OCI-LY7 (cell line): ENCODE data around the gene KIF9. TPM values are rescaled to one million over a fixed set of nuclear protein-coding genes. Genes with fewer than 3 reads are reported as not detected.

ENCODE experiments used
- BruUV-seq: library from RNA; stranded (reverse); fragments of 400-500 nt; replicated peaks from 2 replicates; lab custom pipeline; 2021; lab: Mats Ljungman, UMichigan
- CTCF ChIA-PET: fragments of 300-600 bp; sonication (Branson Sonifier 250); formaldehyde crosslinking; loops from one replicate; lab custom pipeline; 2022; ENCODE audit warnings: antibody characterized with exemption; ENCODE audit not compliant: unreplicated experiment; lab: Charles Lee
- POLR2A ChIA-PET: fragments of 300-600 bp; sonication (Branson Sonifier 250); formaldehyde crosslinking; loops from one replicate; lab custom pipeline; 2022; ENCODE audit warnings: antibody characterized with exemption; lab: Charles Lee
- DNase-seq: peaks from one replicate; pipeline ENCODE4 v3.0.0-alpha.2; 2015; ENCODE audit warnings: low spot score
- H2AFZ ChIP-seq: fragments of 200-600 bp; sonication (generic), shearing (Covaris generic); 2 replicates; pipeline ENCODE4 v1.6.1; 2014; ENCODE audit warnings: mild to moderate bottlenecking, antibody characterized with exemption, low read length, moderate library complexity
- H3K27ac ChIP-seq: fragments of 200-600 bp; sonication (generic); 2 replicates; pipeline ENCODE4 v1.5.1; 2014; ENCODE audit warnings: mixed run types, low read depth, mild to moderate bottlenecking, moderate library complexity, low read length, inconsistent platforms; ENCODE audit not compliant: poor library complexity, severe bottlenecking
- H3K36me3 ChIP-seq: fragments of 200-600 bp; sonication (generic); 2 replicates; pipeline ENCODE4 v1.6.1; 2014; ENCODE audit warnings: mild to moderate bottlenecking, antibody characterized with exemption, low read length, moderate library complexity, mixed read lengths; ENCODE audit not compliant: insufficient read depth
- H3K4me1 ChIP-seq: fragments of 200-600 bp; sonication (generic); 2 replicates; pipeline ENCODE4 v1.5.1; 2014; ENCODE audit warnings: mild to moderate bottlenecking, low read length; ENCODE audit not compliant: insufficient read depth, poor library complexity, severe bottlenecking
- H3K4me2 ChIP-seq: fragments of 200-600 bp; sonication (generic); 2 replicates; pipeline ENCODE4 v1.6.1; 2014; ENCODE audit warnings: mild to moderate bottlenecking, low read length
- H3K4me3 ChIP-seq: fragments of 200-600 bp; sonication (generic); 2 replicates; pipeline ENCODE4 v1.5.1; 2014; ENCODE audit warnings: mild to moderate bottlenecking, low read depth, low read length; ENCODE audit not compliant: poor library complexity, severe bottlenecking
- H3K79me2 ChIP-seq: fragments of 200-600 bp; sonication (generic); 2 replicates; pipeline ENCODE4 v1.6.1; 2016; ENCODE audit warnings: low read depth, mild to moderate bottlenecking, low read length, moderate library complexity, mixed read lengths; ENCODE audit not compliant: insufficient read depth
- H3K9me2 ChIP-seq: fragments of 200-600 bp; sonication (generic); 2 replicates; pipeline ENCODE4 v1.6.1; 2016; ENCODE audit warnings: mild to moderate bottlenecking, low read length, mixed read lengths; ENCODE audit not compliant: insufficient read depth
- H3K9me3 ChIP-seq: fragments of 200-600 bp; sonication (generic); 2 replicates; pipeline ENCODE4 v1.6.1; 2014; ENCODE audit warnings: mild to moderate bottlenecking, mixed run types, low read length, mixed read lengths
- H4K20me1 ChIP-seq: fragments of 200-600 bp; sonication (generic); 2 replicates; pipeline ENCODE4 v1.6.1; 2014; ENCODE audit warnings: mild to moderate bottlenecking, antibody characterized with exemption, low read length, moderate library complexity, mixed read lengths; ENCODE audit not compliant: insufficient read depth
- EZH2phosphoT487 ChIP-seq: fragments of 200-600 bp; sonication (generic); IDR thresholded peaks from 2 replicates; pipeline ENCODE4 v1.6.1; 2018; ENCODE audit warnings: low read depth, borderline replicate concordance, mild to moderate bottlenecking, mixed run types, antibody characterized with exemption, low read length, moderate library complexity, mixed read lengths
- intact Hi-C: fragments of 100-400 bp; cut with micrococcal nuclease; formaldehyde crosslinking; loops from one replicate; pipeline ENCODE4 v1.10.0; 2022; ENCODE audit not compliant: unreplicated experiment
- total RNA-seq, 2 experiments: library from RNA; depleted of rRNA in 1 of 2; stranded (reverse); fragments of >200 nt in 1 of 2; shearing (Covaris generic) in 1 of 2; gene quantifications; 2 replicates each; pipeline ENCODE4 v1.2.3, GENCODE V29; 2014 to 2022
- TF ChIP-seq, protein P1 (sequence below): fragments of 200-600 bp; sonication (generic); conservative IDR thresholded peaks from 2 replicates; pipeline ENCODE4 v1.5.1; 2014; ENCODE audit warnings: mild to moderate bottlenecking, antibody characterized with exemption, low read length, moderate library complexity, mixed read lengths

KIF9 gene
- total RNA-seq, 2 experiments from 2014 or later = 11.0 to 11.7 TPM

- Histone ChIP-seq H3K27ac (no peak overlapping the region), H3K4me2 (no peak overlapping the region), H3K79me2 (no peaks in the 10 kb centered on the region), H3K36me3 (no peaks in the 10 kb centered on the region), H3K4me3 (no peak overlapping the region), H4K20me1 (no peaks in the 10 kb centered on the region), H3K9me3 (no peaks in the 10 kb centered on the region), H2AFZ (no peak overlapping the region), H3K4me1 (peaks cover 12% of the 10 kb centered on the region), H3K9me2 (no peaks in the 10 kb centered on the region)
- CTCF ChIA-PET = no interaction called here
- no TSS peak for BruUV-seq
- DNase-seq = no peak
- no peak for TF ChIP-seq EZH2phosphoT487
- TF ChIP-seq, protein P1, sequence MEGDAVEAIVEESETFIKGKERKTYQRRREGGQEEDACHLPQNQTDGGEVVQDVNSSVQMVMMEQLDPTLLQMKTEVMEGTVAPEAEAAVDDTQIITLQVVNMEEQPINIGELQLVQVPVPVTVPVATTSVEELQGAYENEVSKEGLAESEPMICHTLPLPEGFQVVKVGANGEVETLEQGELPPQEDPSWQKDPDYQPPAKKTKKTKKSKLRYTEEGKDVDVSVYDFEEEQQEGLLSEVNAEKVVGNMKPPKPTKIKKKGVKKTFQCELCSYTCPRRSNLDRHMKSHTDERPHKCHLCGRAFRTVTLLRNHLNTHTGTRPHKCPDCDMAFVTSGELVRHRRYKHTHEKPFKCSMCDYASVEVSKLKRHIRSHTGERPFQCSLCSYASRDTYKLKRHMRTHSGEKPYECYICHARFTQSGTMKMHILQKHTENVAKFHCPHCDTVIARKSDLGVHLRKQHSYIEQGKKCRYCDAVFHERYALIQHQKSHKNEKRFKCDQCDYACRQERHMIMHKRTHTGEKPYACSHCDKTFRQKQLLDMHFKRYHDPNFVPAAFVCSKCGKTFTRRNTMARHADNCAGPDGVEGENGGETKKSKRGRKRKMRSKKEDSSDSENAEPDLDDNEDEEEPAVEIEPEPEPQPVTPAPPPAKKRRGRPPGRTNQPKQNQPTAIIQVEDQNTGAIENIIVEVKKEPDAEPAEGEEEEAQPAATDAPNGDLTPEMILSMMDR = no peak
- POLR2A ChIA-PET = no interaction called here
- intact Hi-C loops = loop anchor here (5.0 kb wide), 1 partner anchor 57 kb away; no protein-coding TSS in a partner anchor
These were observed 17.6 kb downstream of the KIF9 start for GRCh38 chr3:47265008-47265407.

DNA sequence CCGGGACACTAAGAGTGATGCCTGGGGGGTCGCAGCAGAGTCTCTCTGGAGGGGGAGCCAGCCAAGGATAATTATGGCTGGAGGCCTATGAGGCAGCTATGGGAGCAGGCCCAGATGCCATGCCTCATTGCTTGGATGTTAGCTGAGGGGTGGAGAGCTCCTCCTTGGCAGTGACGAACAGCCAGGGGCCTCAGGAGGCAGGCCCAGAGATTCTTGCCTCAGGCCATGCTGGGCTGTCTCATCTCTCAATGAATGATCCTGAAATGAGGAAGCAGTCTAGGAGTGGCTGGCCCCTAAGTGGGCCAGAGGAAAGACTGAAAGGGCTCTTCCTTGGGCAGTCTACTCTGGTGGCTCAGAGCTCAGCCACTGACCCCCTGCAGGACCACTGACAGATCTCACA lies 21.3 kb downstream of the KIF9 start:
- H2AFZ ChIP-seq = no peak overlapping the region
- no peaks in the 10 kb centered on the region for H3K36me3 ChIP-seq
- ChIA-PET CTCF (no interaction called here), POLR2A (interaction anchor here (0.5 kb wide), 1 partner anchor 49 kb away, joined by 4 read pairs; no protein-coding TSS in a partner anchor)
- no peak overlapping the region for H3K4me2 ChIP-seq
- H3K4me1 ChIP-seq = peaks cover under 1% of the 10 kb centered on the region
- no peak overlapping the region for H3K4me3 ChIP-seq
- no peak overlapping the region for H3K27ac ChIP-seq
- H3K9me2 ChIP-seq = no peaks in the 10 kb centered on the region
- no peak for DNase-seq
- no peak for TF ChIP-seq EZH2phosphoT487
- TF ChIP-seq, protein P1 = no peak
- H4K20me1 ChIP-seq = no peaks in the 10 kb centered on the region
- no peaks in the 10 kb centered on the region for H3K9me3 ChIP-seq
- intact Hi-C loops = no loop called here
- H3K79me2 ChIP-seq = no peaks in the 10 kb centered on the region
- BruUV-seq = no TSS peak

DNA sequence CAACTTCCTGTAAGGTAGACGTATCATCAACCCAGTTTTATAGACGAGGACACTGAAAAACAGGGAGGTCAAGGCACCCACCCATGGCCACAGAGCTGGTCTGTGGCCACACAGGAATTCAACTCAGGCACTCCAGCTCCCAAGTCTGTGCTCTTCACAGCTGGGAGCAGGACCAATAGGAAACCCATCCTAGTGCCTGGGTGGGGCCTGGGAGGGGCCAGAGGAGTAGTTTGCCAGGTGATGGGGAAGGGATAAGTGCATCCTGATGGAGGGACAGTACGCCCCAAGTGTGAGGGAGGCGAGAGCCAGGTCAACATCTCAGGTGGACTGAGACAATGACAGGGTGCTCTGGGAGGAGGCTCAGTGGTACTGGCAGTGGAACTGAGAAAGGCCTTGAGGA lies 22.0 kb downstream of the KIF9 start:
- intact Hi-C loops = no loop called here

More for the DNA sequence above, 22.0 kb downstream of the KIF9 start:
- Histone ChIP-seq H3K36me3 (no peaks in the 10 kb centered on the region), H3K79me2 (no peaks in the 10 kb centered on the region), H2AFZ (no peak overlapping the region), H3K4me1 (no peaks in the 10 kb centered on the region), H3K4me3 (no peak overlapping the region), H3K9me3 (no peaks in the 10 kb centered on the region), H3K27ac (no peak overlapping the region), H4K20me1 (no peaks in the 10 kb centered on the region), H3K4me2 (no peak overlapping the region), H3K9me2 (no peaks in the 10 kb centered on the region)
- no peak for TF ChIP-seq EZH2phosphoT487
- TF ChIP-seq, protein P1 = no peak
- BruUV-seq = no TSS peak
- ChIA-PET POLR2A (no interaction called here), CTCF (no interaction called here)
- DNase-seq = no peak
